Myocyte (in vitro differentiated cells): ENCODE results near the gene PPFIBP2. TPM values are rescaled to one million over a fixed set of nuclear protein-coding genes. Genes with fewer than 3 reads are reported as not detected.
A peak's percentile ranks its signal among the peaks of the same experiment; 100 is the strongest.

Source experiments
- DNase-seq: peaks from one replicate; pipeline ENCODE4 v3.0.0-alpha.2; 2012; ENCODE audit warnings: low read depth
- polyA plus RNA-seq: library from polyadenylated mRNA; unstranded; fragments of >200 nt; gene quantifications from one replicate; pipeline ENCODE4 v1.2.1, GENCODE V29; 2012; ENCODE audit warnings: missing spikeins
- total RNA-seq: library from RNA; depleted of rRNA; stranded (reverse); fragments of >200 nt; gene quantifications from 2 replicates; pipeline ENCODE4 v1.2.3, GENCODE V29; 2014

PPFIBP2 gene
- total RNA-seq = 33.4 and 43.3 TPM in 2 replicates
- 22.0 TPM for polyA plus RNA-seq

DNA sequence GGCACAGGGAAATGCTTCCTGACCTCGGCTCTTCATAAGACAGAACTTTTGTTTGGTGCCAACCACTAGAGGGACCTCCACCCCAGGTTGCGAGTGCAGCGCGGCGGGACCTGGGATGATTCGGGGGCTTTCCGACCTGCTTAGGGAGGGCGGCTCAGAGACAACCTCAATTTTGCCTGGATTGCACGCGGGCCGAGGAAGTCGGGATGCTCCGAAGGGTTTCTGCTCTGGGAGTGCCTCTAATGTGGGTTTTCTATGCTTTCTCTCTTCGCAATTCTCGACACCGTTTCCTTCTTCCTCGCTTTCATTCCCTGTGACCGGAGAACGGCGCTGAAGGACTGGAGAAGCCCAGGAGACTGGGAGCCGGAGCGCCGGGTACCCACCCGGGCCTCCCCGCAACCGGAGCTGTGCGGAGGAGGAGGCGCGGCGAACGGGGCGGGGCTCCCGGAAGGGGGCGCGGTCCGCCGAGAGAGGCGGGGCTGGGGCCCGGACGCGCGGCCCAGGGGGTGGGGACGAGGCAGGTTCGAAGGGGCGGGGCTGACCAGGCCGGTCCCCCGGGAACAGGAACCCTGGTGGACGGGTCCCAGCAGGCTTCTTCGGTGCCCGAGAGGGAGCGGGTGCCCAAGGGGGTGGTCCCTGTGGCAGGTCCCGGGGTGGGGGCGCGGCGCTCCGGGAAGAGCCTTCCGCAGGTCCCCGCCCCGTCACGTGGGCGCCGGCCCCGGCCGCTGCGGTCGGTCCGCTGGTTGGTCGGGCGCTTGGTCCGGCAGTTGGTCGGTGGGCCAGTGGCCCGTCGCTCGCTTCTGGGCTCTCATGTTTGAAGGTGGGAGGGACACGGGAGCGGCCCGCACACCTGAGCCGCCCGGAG, at the start of gene PPFIBP2:
TSS of gene PPFIBP2 (plus strand) at position 766 of the 865 bp plus-strand sequence. CDS start 35,477 bp downstream, outside the sequence.
- peak; percentile 71 for DNase-seq

DNA sequence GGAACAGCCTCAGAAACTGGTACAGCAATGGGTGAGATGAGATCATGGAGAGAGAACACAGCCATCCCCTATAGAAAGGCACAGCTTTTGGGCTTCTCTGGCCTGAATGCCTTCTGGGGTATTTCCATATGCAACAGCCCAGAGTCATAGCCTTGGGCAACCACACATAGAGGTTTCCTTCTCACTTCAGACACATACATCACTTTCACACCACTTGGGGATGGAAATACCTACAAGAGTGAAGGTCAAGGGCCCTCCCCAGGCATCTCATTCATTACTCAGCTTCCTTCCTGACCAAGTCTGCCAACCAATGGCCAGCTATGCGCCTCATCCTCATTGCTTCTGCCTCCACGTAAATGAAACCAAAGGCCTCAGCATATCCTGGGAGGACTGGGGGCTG, 46.1 kb upstream of the PPFIBP2 start:
- DNase-seq = no peak

DNA sequence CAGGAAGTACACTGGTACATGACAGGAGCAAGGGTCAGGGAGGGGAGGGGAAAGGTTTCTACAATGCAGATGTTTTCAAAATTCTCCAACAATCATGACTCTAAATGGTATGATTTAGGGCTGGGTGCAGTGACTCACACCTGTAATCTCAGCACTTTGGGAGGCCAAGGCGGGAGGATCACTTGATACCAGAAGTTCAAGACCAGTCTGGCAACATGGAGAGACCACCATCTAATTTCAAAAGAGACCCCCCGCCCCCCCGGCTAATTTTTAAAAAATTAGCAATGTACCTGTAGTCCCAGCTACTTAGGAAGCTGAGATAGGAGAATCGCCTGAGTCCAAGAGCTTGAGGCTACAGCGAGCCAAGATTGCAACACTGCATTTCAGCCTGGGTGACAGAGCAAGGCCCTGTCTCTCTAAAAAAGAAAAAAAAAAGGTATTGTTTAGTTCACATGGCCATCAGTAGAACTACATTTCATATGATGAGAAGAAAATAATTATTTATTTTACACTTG, 44.4 kb upstream of the PPFIBP2 start:
- no peak for DNase-seq

DNA sequence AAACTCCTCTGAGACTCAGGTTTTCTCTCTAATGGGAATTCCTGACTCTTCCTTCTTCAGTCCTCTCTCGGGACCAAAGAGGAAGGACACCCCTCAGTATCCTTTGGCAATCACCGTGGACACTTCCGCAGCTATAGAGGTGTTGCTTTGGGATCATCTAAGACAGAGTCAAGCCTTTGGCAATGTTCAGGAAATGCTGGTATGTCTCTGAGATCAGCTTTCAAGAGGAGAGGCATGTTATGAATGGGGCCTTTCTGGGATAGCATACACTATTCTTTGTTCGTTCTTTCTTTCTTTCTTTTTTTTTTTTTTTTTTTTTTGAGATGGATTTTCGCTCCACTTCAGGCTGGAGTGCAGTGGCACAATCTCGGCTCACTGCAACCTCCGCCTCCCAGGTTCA, 42.7 kb upstream of the PPFIBP2 start:
- DNase-seq = no peak

DNA sequence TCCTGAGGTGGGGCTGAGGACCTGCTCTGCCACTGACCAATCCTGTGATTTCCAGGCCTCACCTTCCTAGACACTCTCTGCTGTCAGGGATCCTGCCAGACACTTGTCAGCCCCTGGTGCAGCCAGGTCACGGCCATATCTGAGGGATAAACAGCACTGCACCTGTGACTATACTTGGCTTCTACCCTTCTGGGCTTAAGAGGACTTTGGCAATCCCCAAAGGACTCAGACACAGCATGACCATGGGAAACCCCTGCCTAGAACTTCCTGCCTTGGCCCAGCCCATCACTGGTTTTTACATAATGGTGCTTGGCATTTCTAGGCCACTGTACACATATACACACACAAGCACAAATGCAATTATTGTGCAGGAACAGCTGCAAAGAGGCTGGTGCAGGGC, 40.1 kb upstream of the PPFIBP2 start:
- no peak for DNase-seq

DNA sequence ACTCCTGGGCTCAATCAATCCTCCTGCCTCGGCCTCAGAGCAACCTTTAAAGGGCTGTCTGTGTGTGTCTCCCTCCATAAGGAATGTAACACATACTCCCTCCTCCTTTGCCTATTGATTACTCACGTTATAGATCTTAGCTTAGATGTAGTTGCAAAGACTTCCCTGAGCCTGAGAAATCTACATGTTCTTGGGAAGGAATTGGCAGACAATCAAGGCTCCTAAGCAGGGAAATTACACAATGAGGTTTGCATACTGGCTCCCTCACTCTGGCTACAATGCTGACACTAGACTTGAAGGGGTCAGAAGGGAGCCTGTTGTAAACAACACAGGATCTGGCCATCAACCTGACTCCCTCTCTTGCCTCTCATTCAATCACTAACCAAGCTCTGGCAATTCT, 33.7 kb upstream of the PPFIBP2 start:
- no peak for DNase-seq

DNA sequence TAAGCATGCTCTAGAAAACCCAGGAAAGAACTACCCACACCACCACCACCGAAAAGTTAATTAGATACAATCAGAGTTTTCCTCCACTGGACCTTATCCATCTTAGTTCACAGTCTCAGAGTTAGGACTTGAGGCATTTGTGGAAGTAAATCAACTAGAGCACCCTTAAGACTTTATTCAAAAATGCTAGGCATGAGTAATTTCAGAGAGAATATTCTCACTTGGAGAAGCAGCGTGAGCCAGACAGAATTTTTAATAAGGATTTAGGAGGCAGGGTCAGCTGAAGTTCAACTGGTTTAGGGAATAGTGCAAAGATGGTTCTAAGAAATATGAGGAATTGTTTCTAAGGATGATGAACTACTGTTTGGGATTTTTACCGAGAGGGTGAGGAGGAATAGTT, 29.7 kb upstream of the PPFIBP2 start:
- no peak for DNase-seq

DNA sequence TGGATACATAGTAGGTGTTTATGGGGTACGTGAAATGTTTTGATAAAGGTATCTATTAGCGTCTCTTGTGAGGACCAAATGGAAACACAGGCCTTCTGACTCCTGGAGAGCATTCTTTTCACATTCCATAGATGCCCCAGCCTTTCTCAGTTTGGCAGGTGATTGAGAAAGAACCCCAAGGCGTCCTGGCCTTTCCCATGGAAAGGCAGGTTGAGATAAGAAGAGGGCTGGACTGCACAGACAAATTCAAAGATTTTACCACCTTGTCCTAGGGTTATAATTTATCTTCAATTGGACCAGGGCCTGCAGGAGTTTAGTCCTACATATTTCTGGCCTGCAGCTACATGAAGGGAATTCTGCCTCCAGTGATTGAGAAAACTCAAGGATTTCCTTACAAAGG, 29.2 kb upstream of the PPFIBP2 start:
- no peak for DNase-seq

DNA sequence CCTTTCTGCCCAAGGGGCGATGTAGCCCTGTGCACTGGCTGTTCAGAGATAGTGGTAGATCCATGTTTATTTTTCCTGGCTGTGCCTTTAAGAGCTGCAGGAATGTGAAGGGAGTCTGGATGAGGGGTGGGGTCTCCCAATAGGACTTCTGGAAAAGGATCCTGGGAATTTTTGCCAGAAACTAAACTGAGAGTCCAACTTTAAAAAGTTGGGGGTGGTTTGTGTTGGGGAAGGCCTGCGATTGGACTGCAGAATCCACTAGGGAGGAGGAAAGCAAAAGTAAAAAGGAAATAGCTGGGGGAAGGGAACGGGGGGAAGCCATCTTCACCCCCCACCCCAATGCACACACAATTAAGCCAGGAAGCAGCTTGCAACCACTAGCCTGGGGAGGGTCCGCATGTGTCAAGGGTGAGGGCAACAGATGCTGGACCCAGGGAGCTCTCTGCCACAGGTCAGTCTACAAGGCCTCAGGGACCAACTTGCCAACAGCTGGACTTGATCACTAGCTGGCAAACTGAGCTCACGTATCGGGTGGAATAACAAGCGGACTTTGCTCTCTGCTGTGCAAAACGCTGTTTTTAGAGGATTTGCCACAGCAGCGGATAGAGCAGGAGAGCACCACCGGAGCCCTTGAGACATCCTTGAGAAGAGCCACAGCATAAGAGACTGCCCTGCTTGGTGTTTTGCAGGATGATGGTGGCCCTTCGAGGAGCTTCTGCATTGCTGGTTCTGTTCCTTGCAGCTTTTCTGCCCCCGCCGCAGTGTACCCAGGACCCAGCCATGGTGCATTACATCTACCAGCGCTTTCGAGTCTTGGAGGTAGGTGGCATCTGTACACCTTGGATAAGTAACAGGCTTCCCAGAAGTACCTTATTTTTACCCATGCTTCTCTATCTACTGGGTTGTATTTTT, 28.4 kb upstream of the PPFIBP2 start, which contains the start of gene OLFML1:
TSS of gene OLFML1 (plus strand) at position 321 of the 912 bp plus-strand sequence. CDS start at position 691, 370 bp downstream.
- no peak for DNase-seq

DNA sequence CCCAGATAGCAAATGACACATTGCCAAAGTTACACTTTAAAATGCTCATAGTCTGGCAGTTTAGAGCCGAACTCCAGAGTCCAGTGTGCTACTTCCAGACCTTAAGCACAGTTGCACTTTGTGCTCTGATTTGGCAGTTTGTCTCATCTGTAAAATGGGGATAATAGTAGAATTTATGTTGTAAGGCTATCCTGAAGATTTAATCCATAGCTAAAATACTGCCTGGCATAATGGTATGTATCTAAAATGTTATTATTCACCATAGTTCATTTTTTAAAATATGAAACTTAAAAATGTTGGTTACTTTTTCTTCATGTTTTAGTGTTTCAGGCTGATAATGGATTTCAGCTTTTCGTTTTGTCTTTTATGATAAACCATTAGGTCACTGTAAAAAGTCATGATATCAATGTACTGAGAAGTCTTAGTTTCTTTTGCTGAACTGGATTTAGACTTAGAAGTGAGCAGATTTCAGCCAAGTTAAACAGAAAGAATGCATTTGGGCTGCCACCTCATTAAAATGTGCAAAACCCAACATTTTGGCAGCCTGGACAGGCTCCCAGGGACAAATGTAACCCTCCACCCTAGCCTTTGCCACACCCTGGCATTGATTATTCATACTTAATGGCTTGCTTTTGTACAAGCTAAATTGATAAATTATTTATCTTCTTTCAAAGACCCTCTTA, 27.6 kb upstream of the PPFIBP2 start:
- no peak for DNase-seq

DNA sequence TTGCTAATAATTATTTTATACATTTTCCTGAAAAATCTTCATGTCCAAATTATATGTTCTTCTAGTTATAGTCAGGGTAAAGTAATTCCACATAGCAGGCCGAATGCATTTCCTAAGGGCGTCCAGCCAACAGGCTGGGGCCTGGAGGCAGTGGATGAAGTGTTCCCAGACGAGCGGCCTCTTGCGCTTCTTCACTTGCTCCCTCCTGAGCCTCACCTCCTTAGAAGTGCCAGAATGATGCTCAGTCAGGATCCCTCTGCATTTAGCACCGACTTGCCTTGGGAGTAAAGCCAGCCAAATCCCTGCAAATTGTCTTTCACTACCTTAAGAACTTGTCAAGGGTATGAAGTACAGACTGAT, 27.0 kb upstream of the PPFIBP2 start:
- no peak for DNase-seq

DNA sequence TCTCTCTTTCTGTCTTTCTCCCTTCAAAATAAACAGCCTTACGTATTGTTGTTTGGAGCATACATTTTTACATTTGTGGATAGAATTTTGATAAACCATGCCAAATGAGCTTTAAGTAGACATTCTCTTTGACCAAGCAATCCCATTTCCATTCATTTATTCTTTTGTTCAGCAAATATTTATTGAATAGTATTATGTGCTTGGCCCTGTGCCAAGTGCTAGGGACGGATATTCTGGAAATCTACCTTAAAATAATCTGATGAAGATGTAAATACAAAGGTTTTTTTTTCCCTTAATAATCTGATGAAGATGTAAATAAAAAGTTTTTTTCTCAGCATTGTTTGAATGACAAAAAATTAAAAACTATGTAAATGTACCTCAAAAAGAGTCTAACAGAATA, 26.4 kb upstream of the PPFIBP2 start:
- DNase-seq = no peak

DNA sequence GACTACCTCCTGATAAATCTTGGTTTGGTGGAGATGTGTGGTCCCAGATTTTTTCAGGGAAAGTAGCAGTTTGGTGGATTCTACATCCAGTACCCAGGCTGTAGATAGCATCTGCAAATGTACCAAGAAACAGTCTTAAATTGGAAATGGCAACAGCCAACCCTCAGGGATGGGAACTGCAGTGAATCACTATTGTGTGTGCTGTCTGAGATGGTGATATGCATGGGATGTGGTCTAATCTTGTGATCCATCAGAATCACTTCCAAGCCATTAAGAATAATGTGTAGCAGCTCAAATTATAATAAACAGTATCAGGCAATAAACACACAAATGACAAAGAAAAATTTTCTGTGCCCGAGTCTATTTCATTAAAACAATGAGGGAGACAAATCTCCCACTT, 25.1 kb upstream of the PPFIBP2 start:
- DNase-seq = no peak

DNA sequence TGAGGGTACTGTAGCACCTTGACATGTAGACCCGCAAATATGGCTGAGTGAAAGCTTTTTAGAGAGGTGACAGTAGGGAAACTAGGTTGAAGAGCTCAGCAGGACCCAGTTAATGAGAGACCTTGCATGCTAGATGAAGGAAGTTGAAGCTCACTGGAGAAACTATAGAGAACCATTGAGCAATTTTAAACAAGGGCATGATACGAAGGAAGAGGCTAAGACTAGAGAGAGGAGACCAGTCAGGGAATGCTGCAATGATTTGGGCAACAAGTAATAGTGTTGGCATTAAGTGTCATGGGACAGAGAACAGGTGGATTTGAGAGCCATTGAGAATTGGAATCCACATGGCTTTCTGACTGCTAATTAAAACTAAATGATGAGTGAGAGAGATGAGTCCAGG, 24.4 kb upstream of the PPFIBP2 start:
- no peak for DNase-seq

DNA sequence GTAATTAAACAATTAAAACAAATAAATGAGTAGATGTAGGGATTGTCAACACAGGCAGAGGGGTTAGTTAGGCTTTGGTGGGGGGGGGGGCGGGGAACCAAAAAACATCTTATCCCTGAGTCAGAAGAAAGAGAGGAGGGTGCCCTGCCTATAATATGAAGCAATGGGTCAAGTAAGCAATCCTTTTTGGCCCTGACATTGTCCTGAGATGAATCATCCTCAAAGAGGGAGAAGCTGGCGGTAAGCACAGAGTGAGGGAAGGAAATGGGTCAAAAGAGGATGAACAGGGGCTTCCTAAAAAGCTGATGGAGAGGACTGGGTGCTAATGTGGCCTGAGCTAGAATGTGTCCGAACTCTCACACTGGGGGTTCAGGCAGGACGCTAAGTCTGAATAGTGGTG, 23.7 kb upstream of the PPFIBP2 start:
- no peak for DNase-seq

DNA sequence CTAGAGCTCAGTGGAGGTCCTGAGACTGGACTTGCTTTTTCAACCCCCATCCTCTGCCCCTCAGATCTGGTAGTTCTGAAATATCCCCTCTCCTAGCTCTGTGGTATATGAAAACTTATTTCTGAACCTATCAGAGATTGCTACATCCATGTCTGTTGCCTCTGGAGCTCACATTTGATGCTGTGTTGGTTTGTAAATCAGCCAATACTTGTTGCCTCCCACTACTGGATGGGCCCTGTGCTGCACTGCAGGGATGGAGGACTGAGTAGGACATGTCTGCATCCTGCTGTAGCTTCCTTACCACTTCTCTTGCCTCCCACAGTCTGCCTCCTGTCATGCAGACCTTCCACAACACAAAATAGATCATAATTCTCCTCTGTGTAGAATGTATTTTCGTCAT, 23.3 kb upstream of the PPFIBP2 start:
- DNase-seq = no peak

DNA sequence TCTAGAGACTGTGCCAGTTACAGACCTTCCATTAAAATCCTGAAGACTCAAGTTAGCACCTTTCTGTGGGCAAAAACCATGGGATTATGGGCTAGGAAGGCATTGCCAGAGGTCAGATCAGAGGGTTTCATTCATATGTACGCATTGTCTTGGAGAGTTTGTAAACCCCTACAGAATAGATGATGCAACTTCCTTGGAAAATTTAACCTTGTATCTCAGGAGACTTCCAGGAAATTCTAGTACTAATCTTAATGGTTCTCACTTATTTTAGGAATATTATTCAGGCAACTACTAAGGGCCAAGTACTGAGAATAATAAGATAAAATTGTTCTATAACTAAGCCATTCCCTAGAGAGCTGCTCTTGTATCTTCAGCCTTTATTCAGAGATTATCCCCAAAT, 21.5 kb upstream of the PPFIBP2 start:
- DNase-seq = no peak

DNA sequence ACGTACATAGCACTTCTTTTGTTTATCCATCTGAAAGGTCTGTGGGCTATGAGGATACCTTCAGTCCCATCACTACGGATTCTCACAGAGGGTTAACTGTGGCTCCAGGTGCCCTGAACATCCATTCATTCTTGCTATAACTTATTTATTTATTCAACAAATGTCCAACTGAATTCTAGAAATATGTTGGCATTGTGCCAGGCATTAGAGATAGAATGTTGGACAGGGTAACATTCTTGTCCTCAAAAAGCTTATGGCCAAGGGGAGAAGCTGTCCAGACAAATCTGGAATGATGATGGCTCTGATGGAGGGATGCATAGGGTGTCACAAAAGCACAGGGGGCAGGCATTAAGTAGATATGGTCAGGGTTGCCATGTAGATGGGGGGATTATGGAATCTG, 20.1 kb upstream of the PPFIBP2 start:
- DNase-seq = no peak

DNA sequence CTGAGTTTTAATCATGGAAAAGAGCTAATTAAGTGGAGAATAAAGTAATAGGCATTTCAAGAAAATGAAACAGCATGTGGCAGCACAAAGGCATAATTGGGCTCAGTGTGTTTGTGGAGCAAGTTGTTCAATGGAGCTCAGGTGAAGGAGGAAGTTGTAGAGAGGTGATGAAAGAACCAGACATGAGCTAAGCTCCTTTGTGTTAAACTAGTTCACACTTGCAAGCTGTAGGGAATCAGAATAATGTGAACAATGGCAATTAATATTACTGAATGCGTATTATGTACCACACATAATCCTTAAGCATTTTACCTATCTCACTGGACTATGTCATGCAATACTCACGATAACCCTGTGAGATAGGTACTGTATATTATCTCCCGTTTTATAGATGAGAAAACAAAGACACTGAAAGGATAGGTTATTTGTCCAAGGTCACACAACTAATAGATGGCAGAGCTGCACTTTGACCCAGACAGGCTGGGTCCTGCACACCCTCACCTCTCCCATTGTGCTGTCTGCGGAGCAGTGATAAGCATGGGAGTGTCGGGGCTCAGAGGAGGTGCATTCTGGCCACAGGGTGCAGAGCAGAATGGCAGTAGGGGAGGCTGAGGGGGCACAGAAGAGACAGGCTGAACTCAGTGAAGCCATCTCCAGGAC, 19.6 kb upstream of the PPFIBP2 start:
- DNase-seq = no peak

DNA sequence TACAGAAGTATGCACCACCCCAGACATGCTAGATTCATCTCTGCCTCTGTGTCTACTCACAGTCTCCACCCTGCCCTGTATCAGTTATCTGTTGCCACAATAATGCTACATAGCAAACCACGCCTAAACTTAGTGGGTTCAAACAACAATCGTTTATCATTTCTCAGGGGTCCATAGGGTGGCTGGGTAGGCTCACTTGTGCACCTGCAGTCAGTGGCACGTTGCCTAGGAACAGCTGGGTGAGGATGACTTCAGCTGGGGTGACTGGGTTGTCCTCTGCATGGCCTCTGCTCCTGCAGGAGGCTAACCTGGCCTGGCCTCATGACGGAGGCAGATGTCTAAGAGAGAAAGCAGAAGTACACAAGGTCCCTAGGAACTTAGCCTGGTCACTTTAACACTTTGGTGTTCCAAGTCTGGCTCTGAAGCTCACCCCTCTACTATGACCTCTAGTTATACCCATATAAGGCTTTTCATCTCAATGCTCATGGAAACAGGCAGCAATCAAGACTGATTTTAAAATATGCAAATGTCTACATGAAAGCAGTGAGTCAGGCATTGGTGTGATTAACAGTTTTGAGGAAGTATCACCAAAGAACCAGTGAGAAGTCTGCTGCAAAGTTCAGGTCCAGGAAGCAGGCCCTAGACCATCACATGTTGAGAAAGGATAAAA, 17.8 kb upstream of the PPFIBP2 start:
- DNase-seq = no peak
